Measurements from ENCODE around the gene SAP25. TPM values are rescaled to one million over a fixed set of nuclear protein-coding genes. Genes with fewer than 3 reads are reported as not detected.

The SAP25 gene
- total and polyA plus RNA-seq, 2 of the 8 experiments (the other 6 are each of a cell fraction or from before 2014, with no cell fraction given) = 3.6 to 5.8 TPM

DNA sequence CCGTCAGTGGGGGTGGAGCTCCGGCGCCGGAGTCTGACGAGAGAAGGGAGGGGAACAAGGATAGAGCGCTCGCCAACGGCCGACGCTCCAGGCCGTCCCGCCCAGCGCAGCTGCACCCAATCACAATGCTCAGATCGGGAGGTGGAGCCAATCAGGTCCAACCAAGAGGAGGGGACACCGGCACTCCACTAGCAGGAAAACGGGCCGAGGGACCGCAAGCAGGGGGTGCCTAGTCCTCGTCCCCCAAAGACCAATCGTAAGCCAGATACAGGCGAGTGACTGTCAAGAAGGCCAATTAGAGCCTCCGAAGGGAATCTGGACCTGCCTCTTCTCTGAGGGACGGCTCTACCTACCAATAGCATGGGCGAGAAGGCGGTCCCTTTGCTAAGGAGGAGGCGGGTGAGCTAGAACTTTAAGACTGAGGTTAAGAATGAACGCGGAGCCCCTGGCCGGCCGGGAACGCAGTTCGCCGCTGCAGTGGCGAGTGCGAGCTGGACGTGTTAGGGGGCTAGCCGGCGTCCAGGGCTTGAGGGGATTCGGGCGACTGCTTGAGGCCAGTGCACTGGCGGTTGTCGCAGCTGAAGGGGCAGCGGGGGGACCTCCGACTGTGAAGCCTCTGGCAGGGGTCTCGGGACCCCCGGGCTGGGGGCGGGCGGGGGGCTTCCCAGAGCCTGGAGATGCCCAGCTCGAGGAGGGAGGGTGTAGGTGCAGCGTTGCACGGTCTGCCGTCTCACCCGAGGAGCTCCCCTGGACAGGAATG lies 12.7 kb upstream of the SAP25 start, which contains the start of gene FBXO24 (continued):
- peak; percentile 10 for TF ChIP-seq NANOG (IDR thresholded peaks at IDR 0.05; ENCODE audit: insufficient read depth, low read depth, low read length, poor library complexity, severe bottlenecking)
- no peak for TF ChIP-seq FOSL1 (IDR thresholded peaks at IDR 0.05; ENCODE audit: insufficient read depth, low read depth, low read length)
- no peak for TF ChIP-seq BCL11A (IDR thresholded peaks at IDR 0.05; ENCODE audit: low read depth in 2 of 2, low read length in 2 of 2)
- peak; percentile 100 for TF ChIP-seq SP1 (IDR thresholded peaks at IDR 0.05; ENCODE audit: low read depth, low read length)
- peak in 1 of 2 experiments; percentile 47; a peak in 2 of 3 replicates for TF ChIP-seq POLR2A (IDR thresholded peaks at IDR 0.05; ENCODE audit: control extremely low read depth in 1 of 2, low read depth in 2 of 2, low read length in 2 of 2)
- TF ChIP-seq SP4 (IDR thresholded peaks at IDR 0.05; ENCODE audit: low read length) = peak; percentile 91
- no peak; the same call in 1 of the 2 replicates for TF ChIP-seq CREB1 (IDR thresholded peaks at IDR 0.05)
- no peak; the same call in 1 of the 2 replicates for TF ChIP-seq POLR2AphosphoS5 (IDR thresholded peaks at IDR 0.05; ENCODE audit: low read depth, low read length)
- no peak for TF ChIP-seq CBX5 (IDR thresholded peaks at IDR 0.05; ENCODE audit: low read depth, low read length)
- no peak for TF ChIP-seq ATF3 (IDR thresholded peaks at IDR 0.05; ENCODE audit: insufficient read depth, low read depth, low read length)
- TF ChIP-seq NRF1 (IDR thresholded peaks at IDR 0.05; ENCODE audit: low read depth, low read length) = 0 out of 2 replicates have a peak, but pooled peaks have one; percentile 12
- TF ChIP-seq SUZ12 (IDR thresholded peaks at IDR 0.05; ENCODE audit: low read length) = no peak
- TF ChIP-seq GTF2F1 (IDR thresholded peaks at IDR 0.05; ENCODE audit: borderline replicate concordance, low read depth, low read length) = no peak
- TF ChIP-seq, protein P1, sequence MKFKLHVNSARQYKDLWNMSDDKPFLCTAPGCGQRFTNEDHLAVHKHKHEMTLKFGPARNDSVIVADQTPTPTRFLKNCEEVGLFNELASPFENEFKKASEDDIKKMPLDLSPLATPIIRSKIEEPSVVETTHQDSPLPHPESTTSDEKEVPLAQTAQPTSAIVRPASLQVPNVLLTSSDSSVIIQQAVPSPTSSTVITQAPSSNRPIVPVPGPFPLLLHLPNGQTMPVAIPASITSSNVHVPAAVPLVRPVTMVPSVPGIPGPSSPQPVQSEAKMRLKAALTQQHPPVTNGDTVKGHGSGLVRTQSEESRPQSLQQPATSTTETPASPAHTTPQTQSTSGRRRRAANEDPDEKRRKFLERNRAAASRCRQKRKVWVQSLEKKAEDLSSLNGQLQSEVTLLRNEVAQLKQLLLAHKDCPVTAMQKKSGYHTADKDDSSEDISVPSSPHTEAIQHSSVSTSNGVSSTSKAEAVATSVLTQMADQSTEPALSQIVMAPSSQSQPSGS (IDR thresholded peaks at IDR 0.05; ENCODE audit: low read length) = no peak
- no peak for TF ChIP-seq CHD1 (IDR thresholded peaks at IDR 0.05; ENCODE audit: low read depth, low read length)
- TF ChIP-seq, protein P2, sequence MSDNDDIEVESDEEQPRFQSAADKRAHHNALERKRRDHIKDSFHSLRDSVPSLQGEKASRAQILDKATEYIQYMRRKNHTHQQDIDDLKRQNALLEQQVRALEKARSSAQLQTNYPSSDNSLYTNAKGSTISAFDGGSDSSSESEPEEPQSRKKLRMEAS (IDR thresholded peaks at IDR 0.05) = no peak; the same call in 1 of the 2 replicates
- peak; percentile 65 for TF ChIP-seq TAF1 (IDR thresholded peaks at IDR 0.05; ENCODE audit: low read depth, low read length)
- no peak for TF ChIP-seq USF2 (IDR thresholded peaks at IDR 0.05; ENCODE audit: low read length)
- no peak for TF ChIP-seq SAP30 (IDR thresholded peaks at IDR 0.05; ENCODE audit: insufficient read depth, insufficient replicate concordance, low read length)
- no peak for TF ChIP-seq KDM1A (IDR thresholded peaks at IDR 0.05; ENCODE audit: borderline replicate concordance, low read length)
- no peak for TF ChIP-seq JUN (IDR thresholded peaks at IDR 0.05; ENCODE audit: low read depth, low read length)
